ENCODE measurements around the gene NAA50. TPM values are rescaled to one million over a fixed set of nuclear protein-coding genes. Genes with fewer than 3 reads are reported as not detected.

The NAA50 gene
- total and polyA plus RNA-seq, 10 of the 15 experiments (the other 5 are each of a cell fraction or from before 2014, with no cell fraction given) = 31.7 to 205 (median 110) TPM

GRCh38 chr3:113707835-113708234 is 38.2 kb downstream of the NAA50 start:
- no peaks in the 10 kb centered on the region for H3K9me3 ChIP-seq (replicated peaks; ENCODE audit: control insufficient read depth, insufficient read depth, low read length)
- no peak overlapping the region for H3K4me3 ChIP-seq
- ChIA-PET RAD21 (ENCODE audit: unreplicated experiment) (no interaction called here), SMC1A (ENCODE audit: uncharacterized antibody, unreplicated experiment) (interaction anchor here (1.1 to 1.4 kb wide), 2 partner anchors 27 to 33 kb away, joined by 3 read pairs; no protein-coding TSS in a partner anchor), CTCF (interaction anchor here (0.9 kb wide), 1 partner anchor 13 kb away, joined by 3 read pairs; no protein-coding TSS in a partner anchor), POLR2A (interaction anchor here (0.6 kb wide), 2 partner anchors 9 to 77 kb away, joined by 3 to 6 read pairs; no protein-coding TSS in a partner anchor)
- ATAC-seq (no peak), FAIRE-seq (no peak), DNase-seq (ENCODE audit: low read depth, low spot score) (no peak)
- no peaks in the 10 kb centered on the region for H3K27me3 ChIP-seq (replicated peaks in 1 of 2; ENCODE audit: control insufficient read depth in 2 of 2, insufficient read depth in 2 of 2, low read length in 1 of 2)
- no TSS peak for BruUV-seq (replicated peaks)
- in situ Hi-C loops (cut with MboI) (no loop called here), intact Hi-C loops (cut with micrococcal nuclease; ENCODE audit: unreplicated experiment) (no loop called here)
- H3K27ac ChIP-seq (ENCODE audit: control insufficient read depth, insufficient read depth) = no peak overlapping the region
- TF ChIP-seq NR2C2 (IDR thresholded peaks at IDR 0.05; ENCODE audit: borderline replicate concordance, control insufficient read depth, insufficient read length, low read depth) = no peak
- no peak for TF ChIP-seq ZBTB4 (CRISPR knock-in tag; IDR thresholded peaks at IDR 0.05)
- H3K4me2 ChIP-seq (ENCODE audit: control insufficient read depth, insufficient read depth) = no peak overlapping the region
- no peaks in the 10 kb centered on the region for H3K4me1 ChIP-seq (ENCODE audit: control insufficient read depth, insufficient read depth, low read length)
- no peak overlapping the region for H3K9ac ChIP-seq (ENCODE audit: control insufficient read depth, insufficient read depth, low read length)
- H4K20me1 ChIP-seq (ENCODE audit: control insufficient read depth, insufficient read depth) = no peaks in the 10 kb centered on the region
- H3K79me2 ChIP-seq (ENCODE audit: control insufficient read depth, insufficient read depth, low read length) = no peaks in the 10 kb centered on the region
- WGBS (ENCODE audit: insufficient coverage, insufficient replicate concordance, low lambda C conversion rate, missing lambda C conversion rate) = 54% methylated on average over 4 of the region's 4 CpGs
- H2AFZ ChIP-seq (ENCODE audit: control insufficient read depth, low read depth, low read length) = no peak overlapping the region
- no peaks in the 10 kb centered on the region for H3K36me3 ChIP-seq (ENCODE audit: control insufficient read depth in 2 of 2, insufficient read depth in 2 of 2, low read length in 1 of 2)

GRCh38 chr3:113698956-113699355 is 47.1 kb downstream of the NAA50 start:
- BruUV-seq (replicated peaks) = no TSS peak
- Histone ChIP-seq H3K27me3 (replicated peaks in 1 of 2; ENCODE audit: control insufficient read depth in 2 of 2, insufficient read depth in 2 of 2, low read length in 1 of 2) (no peaks in the 10 kb centered on the region), H3K36me3 (ENCODE audit: control insufficient read depth in 2 of 2, insufficient read depth in 2 of 2, low read length in 1 of 2) (no peaks in the 10 kb centered on the region), H2AFZ (ENCODE audit: control insufficient read depth, low read depth, low read length) (peak overlapping the region; percentile 62), H3K4me3 (peak overlapping the region; percentile 43), H4K20me1 (ENCODE audit: control insufficient read depth, insufficient read depth) (no peaks in the 10 kb centered on the region), H3K9ac (ENCODE audit: control insufficient read depth, insufficient read depth, low read length) (no peak overlapping the region; the same call in 1 of the 2 replicates), H3K4me2 (ENCODE audit: control insufficient read depth, insufficient read depth) (peak overlapping the region; percentile 82), H3K27ac (ENCODE audit: control insufficient read depth, insufficient read depth) (no peak overlapping the region), H3K9me3 (replicated peaks; ENCODE audit: control insufficient read depth, insufficient read depth, low read length) (no peaks in the 10 kb centered on the region), H3K79me2 (ENCODE audit: control insufficient read depth, insufficient read depth, low read length) (peaks cover 21% of the 10 kb centered on the region), H3K4me1 (ENCODE audit: control insufficient read depth, insufficient read depth, low read length) (peaks cover 8% of the 10 kb centered on the region; the same call in 1 of the 2 replicates)
- ChIA-PET CTCF (interaction anchor here (1.2 to 3.3 kb wide), 7 partner anchors 12 to 204 kb away, joined by 3 to 18 read pairs (median 3); partner anchors contain the start of gene NAA50), POLR2A (interaction anchor here (0.7 to 1.1 kb wide), 2 partner anchors 18 to 40 kb away, joined by 3 to 4 read pairs; no protein-coding TSS in a partner anchor), SMC1A (ENCODE audit: uncharacterized antibody, unreplicated experiment) (interaction anchor here (1.4 kb wide), 2 partner anchors 25 to 121 kb away, joined by 3 to 4 read pairs; no protein-coding TSS in a partner anchor), RAD21 (ENCODE audit: unreplicated experiment) (interaction anchor here (1.0 to 1.3 kb wide), 2 partner anchors 46 kb away, joined by 3 read pairs; no protein-coding TSS in a partner anchor)
- no peak for ATAC-seq
- DNase-seq (ENCODE audit: low read depth, low spot score) = no peak
- FAIRE-seq = no peak
- WGBS (ENCODE audit: insufficient coverage, insufficient replicate concordance, low lambda C conversion rate, missing lambda C conversion rate) = 4% methylated on average over 16 of the region's 24 CpGs
- intact Hi-C loops (cut with micrococcal nuclease; ENCODE audit: unreplicated experiment) = no loop called here
- in situ Hi-C loops (cut with MboI) = no loop called here
- TF ChIP-seq SRF (IDR thresholded peaks at IDR 0.05; ENCODE audit: low read depth in 2 of 2, low read length in 2 of 2) (no peak), POU2F2 (IDR thresholded peaks at IDR 0.05; ENCODE audit: borderline replicate concordance, low read depth, low read length) (no peak), SPI1 (IDR thresholded peaks at IDR 0.05; ENCODE audit: borderline replicate concordance, insufficient read depth, low read depth, low read length) (no peak), BMI1 (IDR thresholded peaks at IDR 0.05; ENCODE audit: borderline replicate concordance) (no peak)
- TF ChIP-seq, protein P1, sequence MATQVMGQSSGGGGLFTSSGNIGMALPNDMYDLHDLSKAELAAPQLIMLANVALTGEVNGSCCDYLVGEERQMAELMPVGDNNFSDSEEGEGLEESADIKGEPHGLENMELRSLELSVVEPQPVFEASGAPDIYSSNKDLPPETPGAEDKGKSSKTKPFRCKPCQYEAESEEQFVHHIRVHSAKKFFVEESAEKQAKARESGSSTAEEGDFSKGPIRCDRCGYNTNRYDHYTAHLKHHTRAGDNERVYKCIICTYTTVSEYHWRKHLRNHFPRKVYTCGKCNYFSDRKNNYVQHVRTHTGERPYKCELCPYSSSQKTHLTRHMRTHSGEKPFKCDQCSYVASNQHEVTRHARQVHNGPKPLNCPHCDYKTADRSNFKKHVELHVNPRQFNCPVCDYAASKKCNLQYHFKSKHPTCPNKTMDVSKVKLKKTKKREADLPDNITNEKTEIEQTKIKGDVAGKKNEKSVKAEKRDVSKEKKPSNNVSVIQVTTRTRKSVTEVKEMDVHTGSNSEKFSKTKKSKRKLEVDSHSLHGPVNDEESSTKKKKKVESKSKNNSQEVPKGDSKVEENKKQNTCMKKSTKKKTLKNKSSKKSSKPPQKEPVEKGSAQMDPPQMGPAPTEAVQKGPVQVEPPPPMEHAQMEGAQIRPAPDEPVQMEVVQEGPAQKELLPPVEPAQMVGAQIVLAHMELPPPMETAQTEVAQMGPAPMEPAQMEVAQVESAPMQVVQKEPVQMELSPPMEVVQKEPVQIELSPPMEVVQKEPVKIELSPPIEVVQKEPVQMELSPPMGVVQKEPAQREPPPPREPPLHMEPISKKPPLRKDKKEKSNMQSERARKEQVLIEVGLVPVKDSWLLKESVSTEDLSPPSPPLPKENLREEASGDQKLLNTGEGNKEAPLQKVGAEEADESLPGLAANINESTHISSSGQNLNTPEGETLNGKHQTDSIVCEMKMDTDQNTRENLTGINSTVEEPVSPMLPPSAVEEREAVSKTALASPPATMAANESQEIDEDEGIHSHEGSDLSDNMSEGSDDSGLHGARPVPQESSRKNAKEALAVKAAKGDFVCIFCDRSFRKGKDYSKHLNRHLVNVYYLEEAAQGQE (IDR thresholded peaks at IDR 0.05; ENCODE audit: low read depth, low read length) = no peak

Measured in GM12878 (cell line).